Uterus (tissue), 2 donors: ENCODE results near the gene STPG4.

Experiments used
- CTCF ChIP-seq, 4 experiments: fragments of 200-600 bp in 2 of 4; fragments of 450-650 bp in 2 of 4; sonication (generic) in 2 of 4; IDR thresholded peaks; one replicate each; pipeline ENCODE4 v1.5.1; 2016 to 2019; ENCODE audit warnings: antibody characterized with exemption in 4 of 4, mild to moderate bottlenecking in 2 of 4, moderate library complexity in 1 of 4
- POLR2A ChIP-seq, 2 donors: fragments of 450-650 bp; IDR thresholded peaks; one replicate each; pipeline ENCODE4 v1.6.1; 2016; ENCODE audit warnings: antibody characterized with exemption in 2 of 2, mild to moderate bottlenecking in 1 of 2, moderate library complexity in 1 of 2

GRCh38 chr2:47098953-47099352, 56.2 kb downstream of the STPG4 start:
- no peak for TF ChIP-seq CTCF (IDR thresholded peaks at IDR 0.05)
- no peak for TF ChIP-seq POLR2A (IDR thresholded peaks at IDR 0.05)
